ENCODE measurements around the gene CELF1. TPM values are rescaled to one million over a fixed set of nuclear protein-coding genes. Genes with fewer than 3 reads are reported as not detected.

The CELF1 gene
- polyA plus RNA-seq, 1 donor (not counting 4 experiments of a cell fraction or from before 2014, with no cell fraction given) = 110 TPM

- dilution Hi-C loops (cut with MboI; ENCODE audit: extremely low pct_ligation_motif_present, low sequenced_read_pairs) = no loop called here
- TF ChIP-seq EZH2 (IDR thresholded peaks at IDR 0.05; ENCODE audit: low read length) (no peak), CTCF (optimal IDR thresholded peaks at IDR 0.05 in 1 of 3, IDR thresholded peaks at IDR 0.05 in 1 of 3, conservative IDR thresholded peaks at IDR 0.05 in 1 of 3; ENCODE audit: extremely low read depth in 1 of 3, insufficient read depth in 2 of 3, low read length in 3 of 3) (no peak)
- no peak for FAIRE-seq
These were observed 122.4 kb downstream of the CELF1 start for GRCh38 chr11:47430524-47430923.

GRCh38 chr11:47426062-47426956, 126.6 kb downstream of the CELF1 start, which contains the start of gene PSMC3:
Gene PSMC3 (minus strand): TSS chr11:47426439. CDS start chr11:47426279, 160 bp downstream.
- Histone ChIP-seq H3K27me3 (ENCODE audit: control insufficient read depth, extremely low read depth, insufficient read depth, low read length) (no peaks in the 10 kb centered on the region), H4K20me1 (ENCODE audit: control insufficient read depth, extremely low read depth, insufficient read depth, low read length) (no peaks in the 10 kb centered on the region), H3K9me3 (ENCODE audit: control insufficient read depth, low read depth, low read length) (no peaks in the 10 kb centered on the region), H3K79me2 (ENCODE audit: control insufficient read depth, insufficient read depth, low read length) (peaks cover 28% of the 10 kb centered on the region), H3K27ac (ENCODE audit: control insufficient read depth, insufficient read depth, low read length) (peak within 1 kb of the TSS; percentile 97), H2AFZ (ENCODE audit: control insufficient read depth, low read length) (peak within 1 kb of the TSS; percentile 96), H3K4me1 (ENCODE audit: control insufficient read depth, extremely low read depth, insufficient read depth, low read length) (peaks cover 12% of the 10 kb centered on the region), H3K9ac (ENCODE audit: control insufficient read depth, extremely low read depth, insufficient read depth, low read length) (peak within 1 kb of the TSS; percentile 99), H3K9me1 (ENCODE audit: control insufficient read depth, extremely low read depth, insufficient read depth, low read length) (no peaks in the 10 kb centered on the region), H3K4me3 (ENCODE audit: control insufficient read depth in 2 of 3, extremely low read depth in 1 of 3, insufficient read depth in 2 of 3, low read depth in 1 of 3, low read length in 3 of 3) (peak within 1 kb of the TSS; percentile 82 to 86 (median 83)), H3K4me2 (ENCODE audit: control insufficient read depth, extremely low read depth, insufficient read depth, low read depth, low read length) (peak within 1 kb of the TSS; percentile 92), H3K36me3 (ENCODE audit: control insufficient read depth in 2 of 2, extremely low read depth in 1 of 2, insufficient read depth in 2 of 2, low read length in 2 of 2) (peaks cover 19 to 24% of the 10 kb centered on the region in 2 experiments)
- FAIRE-seq (no peak), DNase-seq (ENCODE audit: low read depth, low spot score) (peak; percentile 49)
- dilution Hi-C loops (cut with MboI; ENCODE audit: extremely low pct_ligation_motif_present, low sequenced_read_pairs) = no loop called here
- TF ChIP-seq EZH2 (IDR thresholded peaks at IDR 0.05; ENCODE audit: low read length) (no peak), CTCF (optimal IDR thresholded peaks at IDR 0.05 in 1 of 3, IDR thresholded peaks at IDR 0.05 in 1 of 3, conservative IDR thresholded peaks at IDR 0.05 in 1 of 3; ENCODE audit: extremely low read depth in 1 of 3, insufficient read depth in 2 of 3, low read length in 3 of 3) (no peak)

More at GRCh38 chr11:47430524-47430923, 122.4 kb downstream of the CELF1 start:
- H3K4me1 ChIP-seq (ENCODE audit: control insufficient read depth, extremely low read depth, insufficient read depth, low read length) = peaks cover under 1% of the 10 kb centered on the region
- no peak overlapping the region for H3K27ac ChIP-seq (ENCODE audit: control insufficient read depth, insufficient read depth, low read length)
- peaks cover 7% of the 10 kb centered on the region for H3K79me2 ChIP-seq (ENCODE audit: control insufficient read depth, insufficient read depth, low read length)
- no peaks in the 10 kb centered on the region for H3K9me3 ChIP-seq (ENCODE audit: control insufficient read depth, low read depth, low read length)
- no peak overlapping the region for H3K4me2 ChIP-seq (ENCODE audit: control insufficient read depth, extremely low read depth, insufficient read depth, low read depth, low read length)
- no peaks in the 10 kb centered on the region for H3K9me1 ChIP-seq (ENCODE audit: control insufficient read depth, extremely low read depth, insufficient read depth, low read length)
- H3K27me3 ChIP-seq (ENCODE audit: control insufficient read depth, extremely low read depth, insufficient read depth, low read length) = no peaks in the 10 kb centered on the region
- H3K9ac ChIP-seq (ENCODE audit: control insufficient read depth, extremely low read depth, insufficient read depth, low read length) = no peak overlapping the region
- no peaks in the 10 kb centered on the region for H4K20me1 ChIP-seq (ENCODE audit: control insufficient read depth, extremely low read depth, insufficient read depth, low read length)
- no peak overlapping the region for H2AFZ ChIP-seq (ENCODE audit: control insufficient read depth, low read length)
- H3K36me3 ChIP-seq (ENCODE audit: control insufficient read depth in 2 of 2, extremely low read depth in 1 of 2, insufficient read depth in 2 of 2, low read length in 2 of 2) = no peaks in the 10 kb centered on the region
- no peak overlapping the region for H3K4me3 ChIP-seq (ENCODE audit: control insufficient read depth in 2 of 3, extremely low read depth in 1 of 3, insufficient read depth in 2 of 3, low read depth in 1 of 3, low read length in 3 of 3)
- DNase-seq (ENCODE audit: low read depth, low spot score) = no peak

All from keratinocyte (primary cell).